ENCODE data around the gene BIN2.
"Not testable (repeated sequence)": the region's sequence is repeated elsewhere in the genome, so short reads cannot be mapped to it uniquely, and the experiment has no call there.

The BIN2 gene

DNA sequence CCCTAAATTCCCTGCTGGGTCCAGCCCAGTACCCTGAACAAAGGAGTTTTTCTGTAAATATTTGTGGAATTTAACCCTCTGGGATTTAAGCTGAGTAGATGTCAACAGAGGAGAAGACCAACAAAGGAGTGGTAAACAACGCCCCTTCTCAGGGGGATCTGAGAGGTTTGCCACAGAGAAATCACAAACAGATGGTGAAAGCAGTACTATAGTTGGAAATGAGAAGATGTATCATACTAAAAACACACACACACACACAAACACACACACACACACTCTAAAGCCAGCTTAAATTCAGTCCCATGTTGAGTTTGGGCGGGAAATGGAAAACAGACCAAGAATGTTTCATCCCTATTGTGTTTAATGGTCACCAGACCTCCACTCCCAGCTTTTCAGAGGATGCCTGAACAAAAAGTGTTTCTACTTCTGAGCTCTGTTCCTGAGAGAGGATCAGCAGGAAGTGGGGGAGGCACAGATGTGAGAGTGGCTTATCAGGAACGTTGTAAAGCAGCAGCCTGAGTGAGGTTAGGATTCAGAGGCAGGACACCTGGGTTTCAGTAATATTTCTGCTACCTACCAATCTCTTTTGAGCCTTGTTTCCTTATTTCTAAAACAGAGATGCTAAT lies 3.2 kb downstream of the BIN2 start:
- peak; percentile 53 for DNase-seq (ENCODE audit: low read depth)
- TF ChIP-seq, protein P1, sequence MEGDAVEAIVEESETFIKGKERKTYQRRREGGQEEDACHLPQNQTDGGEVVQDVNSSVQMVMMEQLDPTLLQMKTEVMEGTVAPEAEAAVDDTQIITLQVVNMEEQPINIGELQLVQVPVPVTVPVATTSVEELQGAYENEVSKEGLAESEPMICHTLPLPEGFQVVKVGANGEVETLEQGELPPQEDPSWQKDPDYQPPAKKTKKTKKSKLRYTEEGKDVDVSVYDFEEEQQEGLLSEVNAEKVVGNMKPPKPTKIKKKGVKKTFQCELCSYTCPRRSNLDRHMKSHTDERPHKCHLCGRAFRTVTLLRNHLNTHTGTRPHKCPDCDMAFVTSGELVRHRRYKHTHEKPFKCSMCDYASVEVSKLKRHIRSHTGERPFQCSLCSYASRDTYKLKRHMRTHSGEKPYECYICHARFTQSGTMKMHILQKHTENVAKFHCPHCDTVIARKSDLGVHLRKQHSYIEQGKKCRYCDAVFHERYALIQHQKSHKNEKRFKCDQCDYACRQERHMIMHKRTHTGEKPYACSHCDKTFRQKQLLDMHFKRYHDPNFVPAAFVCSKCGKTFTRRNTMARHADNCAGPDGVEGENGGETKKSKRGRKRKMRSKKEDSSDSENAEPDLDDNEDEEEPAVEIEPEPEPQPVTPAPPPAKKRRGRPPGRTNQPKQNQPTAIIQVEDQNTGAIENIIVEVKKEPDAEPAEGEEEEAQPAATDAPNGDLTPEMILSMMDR (conservative IDR thresholded peaks at IDR 0.05; ENCODE audit: control insufficient read depth, insufficient read depth, low read depth, low read length): no peak
- H3K4me3 ChIP-seq (ENCODE audit: control insufficient read depth, low read depth, low read length): no peak overlapping the region

DNA sequence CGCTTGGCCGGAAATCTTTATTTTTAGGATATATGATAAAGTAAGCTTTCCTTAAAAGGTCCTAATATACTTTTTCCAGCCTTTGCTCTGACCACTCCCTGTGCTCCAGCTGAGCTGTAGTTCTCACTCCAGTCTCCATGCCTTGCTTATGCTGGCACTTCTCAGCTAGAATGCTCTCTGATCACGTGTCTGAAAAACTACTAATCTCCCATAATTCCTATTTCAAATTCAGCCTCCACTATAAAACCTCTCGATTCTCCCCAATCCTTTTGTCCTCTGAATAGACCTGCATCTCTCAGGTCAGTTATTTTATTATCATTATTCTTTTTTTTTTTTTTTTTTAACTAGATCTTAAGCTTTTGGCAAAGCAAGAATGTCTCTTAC lies 3.7 kb downstream of the BIN2 start:
- no peak for DNase-seq (ENCODE audit: low read depth)
- TF ChIP-seq, protein P1 (conservative IDR thresholded peaks at IDR 0.05; ENCODE audit: control insufficient read depth, insufficient read depth, low read depth, low read length): no peak
- no peak overlapping the region for H3K4me3 ChIP-seq (ENCODE audit: control insufficient read depth, low read depth, low read length)

DNA sequence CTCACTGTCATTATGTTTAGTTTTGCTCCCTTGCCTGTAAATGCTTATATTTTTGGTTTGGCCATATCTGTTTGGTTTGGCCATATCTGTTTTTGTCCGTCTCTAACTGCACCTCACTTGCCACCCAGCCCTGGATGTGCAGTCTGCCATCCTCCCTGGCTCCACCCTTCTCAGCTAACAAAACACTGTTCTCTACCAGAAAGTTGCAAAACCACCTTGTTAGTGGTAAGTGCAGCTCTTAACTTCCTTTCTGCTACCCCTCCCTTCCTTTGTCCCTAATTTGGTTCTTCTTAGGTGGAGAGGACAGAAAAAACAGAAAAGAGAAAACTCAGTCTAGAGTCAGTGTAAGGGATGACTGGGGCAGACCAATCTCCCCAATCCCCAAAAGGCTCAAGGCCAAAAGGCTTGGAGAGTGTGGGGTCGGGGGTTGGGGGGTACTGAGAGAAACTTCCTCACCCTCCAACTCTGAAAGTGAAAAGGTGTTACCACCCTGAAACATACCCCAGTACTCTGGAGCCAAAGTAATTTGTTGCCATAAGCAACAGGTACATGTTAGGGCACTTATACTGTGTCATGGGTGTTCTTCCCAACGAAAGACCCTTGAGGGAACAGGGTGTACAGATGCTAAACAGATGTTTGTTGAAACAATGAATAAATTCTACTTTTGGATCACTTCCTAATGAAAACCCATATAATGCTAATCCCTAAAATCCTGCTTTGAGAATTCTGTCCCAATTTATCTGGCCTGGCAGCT lies 5.0 kb downstream of the BIN2 start:
- H3K4me3 ChIP-seq (ENCODE audit: control insufficient read depth, low read depth, low read length): no peak overlapping the region
- DNase-seq (ENCODE audit: low read depth): no peak
- TF ChIP-seq, protein P1 (conservative IDR thresholded peaks at IDR 0.05; ENCODE audit: control insufficient read depth, insufficient read depth, low read depth, low read length): no peak

DNA sequence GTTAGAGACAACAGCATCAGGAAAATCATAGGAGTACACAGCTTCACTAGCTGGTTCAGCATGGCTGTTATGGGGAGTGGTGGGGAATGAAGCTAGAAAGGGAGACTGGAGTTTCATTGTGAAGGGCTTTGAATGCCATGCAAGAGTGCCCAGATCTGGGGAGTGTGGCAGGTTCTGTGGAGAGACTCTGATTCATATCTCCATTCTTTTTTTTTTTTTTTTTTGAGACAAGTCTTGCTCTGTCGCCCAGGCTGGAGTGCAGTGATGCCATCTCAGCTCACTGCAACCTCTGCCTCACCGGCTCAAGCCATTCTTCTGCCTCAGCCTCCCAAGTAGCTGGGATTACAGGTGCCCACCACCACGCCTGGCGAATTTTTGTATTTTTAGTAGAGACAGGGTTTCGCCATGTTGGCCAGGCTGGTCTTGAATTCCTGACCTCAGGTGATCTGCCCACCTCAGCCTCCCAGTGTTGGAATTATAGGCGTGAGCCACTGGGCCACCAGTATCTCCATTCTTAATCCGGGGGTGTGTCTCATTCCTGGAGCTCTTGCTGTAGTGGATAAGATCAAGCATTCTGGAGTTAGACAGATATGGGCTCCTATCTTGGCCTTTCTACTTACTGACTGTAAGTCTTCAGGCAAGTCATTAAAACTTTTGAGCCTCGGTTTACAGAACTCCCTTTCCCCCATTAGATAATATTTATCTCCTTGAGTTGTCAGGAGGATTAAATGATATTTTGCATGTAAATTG lies 5.7 kb downstream of the BIN2 start:
- not testable (repeated sequence) for DNase-seq (ENCODE audit: low read depth); H3K4me3 ChIP-seq (ENCODE audit: control insufficient read depth, low read depth, low read length)

DNA sequence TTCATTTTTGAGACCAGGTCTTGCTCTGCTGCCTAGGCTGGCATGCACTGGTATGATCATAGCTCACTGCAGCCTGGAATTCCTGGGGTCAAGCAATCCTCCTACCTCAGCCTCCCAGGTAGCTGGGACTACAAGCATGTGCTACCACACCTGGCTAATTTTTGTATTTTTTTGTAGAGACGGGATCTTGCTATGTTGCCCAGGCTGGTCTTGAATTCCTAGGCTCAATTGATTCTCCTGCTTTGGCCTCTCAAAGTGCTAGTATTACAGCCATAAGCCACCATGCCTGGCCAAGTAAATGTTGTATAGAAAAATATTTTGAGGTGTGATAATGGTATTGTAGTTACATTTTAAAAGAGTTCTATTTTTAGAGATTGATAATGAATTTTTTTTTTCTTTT lies 12.6 kb downstream of the BIN2 start:
- TF ChIP-seq, protein P1 (conservative IDR thresholded peaks at IDR 0.05; ENCODE audit: control insufficient read depth, insufficient read depth, low read depth, low read length): no peak
- no peak overlapping the region for H3K4me3 ChIP-seq (ENCODE audit: control insufficient read depth, low read depth, low read length)
- DNase-seq (ENCODE audit: low read depth): no peak

DNA sequence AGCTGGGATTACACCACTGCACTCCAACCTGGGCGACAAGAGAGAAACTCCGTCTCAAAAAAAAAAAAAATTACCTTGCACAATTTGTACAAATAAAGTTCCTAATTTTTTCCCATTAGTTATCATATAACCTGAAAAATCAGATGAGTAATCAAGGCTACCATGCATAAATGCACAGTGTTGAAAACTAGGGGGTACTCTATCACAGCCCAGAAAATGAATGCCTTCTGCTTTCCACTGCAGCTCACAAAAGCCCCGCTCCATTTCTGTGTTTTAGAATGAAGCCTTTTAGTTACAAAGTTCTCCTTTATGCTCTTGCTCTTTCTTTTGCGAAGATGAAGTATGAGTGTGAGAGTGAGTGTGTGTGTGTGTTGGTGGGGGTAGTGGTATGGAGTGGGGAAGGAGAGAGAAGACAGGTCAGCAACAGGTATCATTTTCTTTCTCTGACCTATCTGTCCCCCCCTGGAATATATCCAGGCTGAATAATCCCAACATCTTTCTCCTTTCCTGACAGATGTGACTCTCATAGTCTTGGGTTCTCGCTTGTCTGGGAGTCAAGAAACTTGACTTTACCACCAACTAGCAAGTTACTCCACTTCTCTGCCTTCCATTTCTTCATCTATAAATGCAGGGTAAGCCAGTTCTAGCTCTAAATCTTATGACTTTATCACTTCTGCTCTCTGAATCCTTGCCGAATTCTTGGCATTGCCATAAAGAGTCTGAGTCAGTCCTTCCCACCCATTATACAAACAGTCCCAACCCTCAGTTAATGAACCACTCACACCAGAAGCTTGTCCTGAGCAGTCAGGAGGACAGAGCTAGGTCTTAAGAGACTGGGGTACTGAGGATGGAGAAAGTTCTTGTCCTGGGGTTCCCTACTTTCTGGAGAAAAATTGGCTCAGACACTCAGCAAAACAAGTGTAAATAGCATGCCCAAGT lies 16.1 kb downstream of the BIN2 start:
- H3K4me3 ChIP-seq (ENCODE audit: control insufficient read depth, low read depth, low read length): no peak overlapping the region
- peak; percentile 91 for DNase-seq (ENCODE audit: low read depth)
- TF ChIP-seq, protein P1 (conservative IDR thresholded peaks at IDR 0.05; ENCODE audit: control insufficient read depth, insufficient read depth, low read depth, low read length): no peak

Measured in fibroblast of mammary gland (primary cell).